ENCODE results near the gene HPCAL4. TPM values are rescaled to one million over a fixed set of nuclear protein-coding genes. Genes with fewer than 3 reads are reported as not detected.
A peak's percentile ranks its signal among the peaks of the same experiment; 100 is the strongest.

Gene HPCAL4
- under 1 TPM in 2 of 3 donors, not detected in 1; 0.04 to 0.13 TPM for polyA plus RNA-seq

DNA sequence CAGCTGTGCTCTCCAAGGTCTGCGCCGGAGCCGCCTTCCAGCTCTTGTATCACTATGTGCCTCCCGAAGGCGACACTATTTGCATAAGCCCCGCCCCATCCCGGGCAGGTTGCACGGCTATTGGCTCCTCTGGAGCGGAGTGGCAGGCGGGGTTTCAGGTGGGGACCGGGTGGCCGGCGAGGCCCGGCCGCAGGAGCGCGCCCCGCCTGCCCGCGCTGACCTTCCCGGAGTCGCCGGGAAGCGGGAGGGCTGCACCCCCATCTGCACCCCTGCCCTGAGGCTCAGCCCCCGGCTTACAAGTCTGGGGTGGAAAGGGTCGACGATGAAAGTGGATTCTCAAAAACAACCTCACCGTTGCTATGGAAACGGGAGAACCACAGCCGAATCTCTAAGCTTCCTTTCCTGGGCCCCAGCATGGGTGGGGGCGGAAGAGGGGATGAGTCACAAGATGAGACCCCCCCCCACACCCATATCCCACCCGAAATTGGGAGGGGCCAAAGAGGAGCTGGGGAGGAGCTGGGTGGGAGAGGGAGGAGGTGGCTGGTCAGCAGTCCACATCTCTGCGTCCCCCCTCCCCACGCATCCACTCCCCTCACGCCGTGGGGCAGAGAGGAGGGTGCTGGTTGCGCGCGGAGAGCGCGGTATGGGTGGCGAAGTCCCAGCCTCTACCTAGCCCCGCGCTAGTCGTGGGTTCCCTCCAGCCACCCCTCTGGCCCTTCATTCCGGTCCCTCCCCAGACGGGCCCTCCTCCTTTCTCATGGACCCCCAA lies at the start of gene HPCAL4:
TSS of gene HPCAL4 (minus strand) at position 51 of the 769 bp plus-strand sequence. CDS start 6,830 bp downstream, outside the sequence.
- H3K9me3 Mint-ChIP-seq = peaks cover 0 to 5% (median 0%) of the 10 kb centered on the region in 6 donors
- DNase-seq = peak; percentile 76 to 81 (median 81)
- peaks cover 8 to 23% (median 23%) of the 10 kb centered on the region in 3 donors for H3K27me3 Mint-ChIP-seq (ENCODE audit: low read depth in 3 of 3)
- H3K4me3 Mint-ChIP-seq = peak within 1 kb of the TSS; percentile 58 to 72 (median 66)
- no peak within 1 kb of the TSS for H3K27ac Mint-ChIP-seq
- H3K36me3 Mint-ChIP-seq = no peaks in the 10 kb centered on the region
- H3K4me1 Mint-ChIP-seq = peaks cover 5 to 13% of the 10 kb centered on the region in 2 donors

DNA sequence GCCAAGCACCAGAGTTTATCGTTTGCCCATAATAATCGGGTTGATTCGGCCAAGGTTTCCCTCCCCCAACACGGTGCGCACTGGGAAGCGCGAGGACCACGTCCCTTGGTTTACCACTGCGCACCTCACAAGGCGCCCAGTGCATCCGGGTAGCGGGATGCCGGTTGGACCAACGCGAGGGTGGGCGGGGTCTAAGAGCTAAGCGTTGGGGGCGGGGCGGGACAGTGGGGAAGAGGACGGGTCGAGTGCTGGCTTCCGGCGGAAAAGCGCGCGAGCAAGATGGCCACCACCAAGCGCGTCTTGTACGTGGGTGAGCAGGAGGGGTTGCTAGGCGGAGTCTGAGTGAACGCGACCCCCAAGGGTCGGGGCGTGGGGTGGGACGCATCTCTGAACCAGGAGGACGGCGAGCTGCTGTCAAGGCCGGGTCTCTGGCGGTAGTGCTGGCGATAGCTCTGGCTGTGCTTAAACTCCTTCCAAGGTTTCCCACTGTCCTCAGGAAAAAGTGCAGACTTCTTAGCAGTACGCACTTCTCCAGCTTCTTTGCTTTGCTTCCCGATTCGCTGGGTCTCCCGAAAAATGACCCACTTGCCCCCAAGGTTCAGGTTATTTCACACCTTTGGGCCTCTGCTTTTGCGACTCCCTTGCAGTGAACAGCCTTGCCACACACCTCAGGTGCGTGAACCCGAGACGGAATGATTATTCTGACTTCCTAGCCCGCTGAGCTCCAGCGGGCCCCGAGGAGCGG lies 47.6 kb upstream of the HPCAL4 start, which contains the start of gene PPIE:
TSS of gene PPIE (plus strand) at position 261 of the 745 bp plus-strand sequence. CDS start at position 280, 19 bp downstream.
- Mint-ChIP-seq H3K4me1 (peaks cover 54 to 63% of the 10 kb centered on the region in 2 donors), H3K36me3 (peaks cover 14 to 29% (median 14%) of the 10 kb centered on the region in 3 donors), H3K27ac (peak within 1 kb of the TSS; percentile 84 to 98 (median 94)), H3K9me3 (peaks cover 0 to 2% (median 0%) of the 10 kb centered on the region in 6 donors), H3K4me3 (peak within 1 kb of the TSS; percentile 96 to 98 (median 97)), H3K27me3 (ENCODE audit: low read depth in 3 of 3) (peaks cover 4 to 11% (median 7%) of the 10 kb centered on the region in 3 donors)
- DNase-seq = peak; percentile 75 to 82 (median 76)

DNA sequence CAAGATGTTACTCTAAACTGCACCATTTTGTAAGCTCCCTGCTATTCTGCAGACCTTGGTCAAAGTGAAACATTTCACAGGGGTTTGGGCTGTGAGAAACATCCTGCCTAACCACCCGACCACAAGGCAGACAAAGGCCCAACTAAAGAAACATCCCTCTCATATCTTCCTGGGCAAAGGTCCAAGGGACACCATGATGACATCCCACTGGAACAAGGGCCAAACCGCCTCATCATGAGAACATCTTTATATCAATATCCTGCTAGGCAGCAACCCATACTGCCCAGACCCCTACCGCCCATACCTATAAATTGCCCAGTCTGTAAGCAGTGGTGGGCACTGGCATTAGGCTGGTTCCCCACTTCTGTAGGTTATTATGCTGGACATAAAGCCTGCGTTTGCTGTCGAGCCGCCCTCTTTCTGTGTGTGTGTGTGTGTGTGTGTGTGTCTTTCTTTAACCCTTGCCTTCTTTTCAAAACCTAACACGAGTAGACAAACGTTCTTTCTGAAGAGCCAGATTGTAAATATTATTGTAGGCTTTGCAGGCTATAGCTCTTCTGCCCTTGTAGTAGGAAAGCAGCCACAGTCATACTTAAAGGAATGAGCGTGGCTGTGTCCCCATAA lies 46.4 kb upstream of the HPCAL4 start:
- H3K9me3 Mint-ChIP-seq = peaks cover 0 to 2% (median 0%) of the 10 kb centered on the region in 6 donors
- H3K4me3 Mint-ChIP-seq = peak overlapping the region; percentile 64 to 98 (median 97)
- H3K36me3 Mint-ChIP-seq = peaks cover 10 to 20% (median 10%) of the 10 kb centered on the region in 3 donors
- peaks cover 7 to 15% (median 7%) of the 10 kb centered on the region in 3 donors for H3K27me3 Mint-ChIP-seq (ENCODE audit: low read depth in 3 of 3)
- peak overlapping the region; percentile 84 to 96 (median 93) for H3K27ac Mint-ChIP-seq
- H3K4me1 Mint-ChIP-seq = peaks cover 51 to 63% of the 10 kb centered on the region in 2 donors
- peak; percentile 68 to 73 (median 68) for DNase-seq

DNA sequence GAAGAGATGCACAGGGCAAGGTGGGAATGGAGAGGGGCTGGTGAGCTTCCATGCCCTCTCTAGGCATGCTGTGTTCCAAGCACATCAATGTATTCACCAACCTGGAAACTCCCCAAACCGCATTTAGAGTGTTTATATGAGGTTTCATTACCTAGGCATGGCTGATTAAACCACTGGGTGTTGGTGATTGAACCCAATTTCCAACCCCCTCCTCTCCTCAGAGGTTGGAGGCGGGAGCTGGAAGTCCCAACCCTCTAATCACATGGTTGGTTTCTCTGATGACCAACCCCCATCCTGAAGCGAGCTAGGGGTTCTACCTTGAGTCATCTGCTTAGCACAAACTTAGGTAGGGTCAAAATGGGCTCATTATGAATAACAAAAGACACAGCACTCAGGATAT lies 44.5 kb upstream of the HPCAL4 start:
- Mint-ChIP-seq H3K36me3 (peaks cover 4% of the 10 kb centered on the region in 3 donors), H3K27ac (peak overlapping the region in 1 of 6 donors; percentile 70), H3K4me3 (no peak overlapping the region), H3K9me3 (peaks cover 0 to 2% (median 0%) of the 10 kb centered on the region in 6 donors), H3K4me1 (peaks cover 44 to 48% of the 10 kb centered on the region in 2 donors), H3K27me3 (ENCODE audit: low read depth in 3 of 3) (peaks cover 7 to 15% (median 7%) of the 10 kb centered on the region in 3 donors)
- DNase-seq = no peak

DNA sequence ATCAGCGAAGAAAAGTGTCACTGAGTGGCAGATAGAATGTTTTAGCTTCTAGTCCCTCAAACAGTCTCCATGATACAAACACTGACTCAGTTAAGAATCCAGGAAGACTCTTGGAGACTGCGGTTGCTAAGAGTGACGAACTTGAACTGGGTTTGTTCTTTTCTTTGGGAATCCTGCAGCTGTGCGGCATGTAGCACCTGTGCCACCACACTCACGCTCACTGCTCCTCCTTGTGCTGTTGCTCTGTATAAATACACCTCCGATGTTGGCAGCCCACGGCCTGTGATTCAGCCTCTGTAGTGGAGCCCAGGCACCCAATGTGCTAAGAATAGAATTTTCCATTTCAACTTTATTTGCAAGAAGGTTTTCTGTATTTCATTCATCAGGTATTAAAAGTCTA lies 41.9 kb upstream of the HPCAL4 start:
- peaks cover 0 to 9% (median 4%) of the 10 kb centered on the region in 3 donors for H3K36me3 Mint-ChIP-seq
- H3K27me3 Mint-ChIP-seq (ENCODE audit: low read depth in 3 of 3) = peaks cover 15 to 22% (median 20%) of the 10 kb centered on the region in 3 donors
- no peak overlapping the region for H3K4me3 Mint-ChIP-seq
- H3K9me3 Mint-ChIP-seq = peaks cover 0 to 2% (median 0%) of the 10 kb centered on the region in 6 donors
- peaks cover 23% of the 10 kb centered on the region in 2 donors for H3K4me1 Mint-ChIP-seq
- no peak for DNase-seq
- H3K27ac Mint-ChIP-seq = no peak overlapping the region

DNA sequence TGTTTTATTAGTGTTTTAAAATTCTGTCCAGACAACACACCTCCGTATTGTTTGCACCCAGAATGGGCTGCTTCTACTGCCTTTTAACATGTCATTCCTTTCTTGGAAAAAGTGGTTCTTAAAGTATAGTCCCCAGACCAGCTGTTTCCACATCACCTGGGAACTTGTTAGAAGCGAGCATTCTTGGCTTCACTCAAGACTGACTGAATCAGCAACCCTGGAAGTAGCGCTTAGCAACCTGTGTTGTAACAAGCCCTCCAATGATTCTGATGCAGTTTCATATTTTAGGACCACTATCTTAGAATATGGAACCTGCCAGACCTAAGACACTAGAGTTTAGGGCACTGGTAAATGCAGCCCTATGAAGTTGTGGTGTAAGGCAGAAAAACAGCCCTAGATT lies 41.5 kb upstream of the HPCAL4 start:
- Mint-ChIP-seq H3K27me3 (ENCODE audit: low read depth in 3 of 3) (peaks cover 15 to 24% (median 20%) of the 10 kb centered on the region in 3 donors), H3K27ac (no peak overlapping the region), H3K9me3 (peaks cover 0 to 2% (median 0%) of the 10 kb centered on the region in 6 donors), H3K36me3 (peaks cover 0 to 9% (median 4%) of the 10 kb centered on the region in 3 donors), H3K4me1 (peaks cover 20 to 23% of the 10 kb centered on the region in 2 donors), H3K4me3 (no peak overlapping the region)
- DNase-seq = no peak

DNA sequence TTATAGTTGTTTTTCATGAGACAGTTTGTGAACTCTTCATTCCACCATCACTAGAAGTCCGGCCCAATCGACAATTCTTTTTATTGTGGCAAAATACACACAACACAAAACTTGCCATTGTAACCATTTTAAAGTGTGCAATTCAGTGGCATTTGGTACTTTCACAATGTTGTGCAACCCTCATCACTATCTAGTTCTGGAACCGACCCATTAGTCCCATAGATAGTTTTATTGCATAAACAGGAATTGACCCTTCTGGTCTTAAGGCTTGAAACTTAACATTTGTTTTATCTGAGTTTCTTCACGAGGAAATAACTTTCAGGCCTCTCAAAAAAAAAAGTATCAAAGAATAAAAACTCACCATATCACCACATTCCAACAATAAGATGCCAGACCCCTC lies 38.6 kb upstream of the HPCAL4 start:
- Mint-ChIP-seq H3K27ac (no peak overlapping the region), H3K4me3 (no peak overlapping the region), H3K27me3 (ENCODE audit: low read depth in 3 of 3) (peaks cover 20 to 27% (median 21%) of the 10 kb centered on the region in 3 donors), H3K4me1 (peaks cover 6 to 14% of the 10 kb centered on the region in 2 donors), H3K36me3 (peaks cover 0 to 5% (median 0%) of the 10 kb centered on the region in 3 donors), H3K9me3 (no peaks in the 10 kb centered on the region)
- DNase-seq = no peak

DNA sequence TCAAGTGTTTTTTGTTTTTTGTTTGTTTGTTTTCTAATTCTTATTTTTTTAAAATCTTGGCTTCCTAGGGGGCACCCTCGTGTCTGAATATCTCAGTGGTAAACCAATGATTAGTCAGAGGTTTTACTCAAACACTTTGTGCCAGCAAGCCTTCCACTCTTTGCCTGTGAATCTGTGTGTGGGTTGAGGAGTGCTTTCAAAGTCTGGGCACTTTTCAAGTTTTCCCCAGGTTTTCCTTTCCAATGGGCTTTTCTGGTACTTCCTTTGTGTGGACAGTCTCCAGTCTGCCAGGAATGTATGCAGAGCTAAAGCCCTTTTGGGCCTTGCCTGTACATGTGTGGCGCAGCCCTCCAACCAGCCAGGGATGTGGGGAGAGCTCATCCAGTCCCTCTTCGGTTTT lies 37.8 kb upstream of the HPCAL4 start:
- Mint-ChIP-seq H3K4me3 (peak overlapping the region in 1 of 5 donors; percentile 9), H3K9me3 (no peaks in the 10 kb centered on the region), H3K27me3 (ENCODE audit: low read depth in 3 of 3) (peaks cover 19 to 29% (median 27%) of the 10 kb centered on the region in 3 donors), H3K36me3 (peaks cover 0 to 9% (median 0%) of the 10 kb centered on the region in 3 donors), H3K4me1 (peaks cover 6 to 14% of the 10 kb centered on the region in 2 donors), H3K27ac (no peak overlapping the region)
- no peak for DNase-seq

DNA sequence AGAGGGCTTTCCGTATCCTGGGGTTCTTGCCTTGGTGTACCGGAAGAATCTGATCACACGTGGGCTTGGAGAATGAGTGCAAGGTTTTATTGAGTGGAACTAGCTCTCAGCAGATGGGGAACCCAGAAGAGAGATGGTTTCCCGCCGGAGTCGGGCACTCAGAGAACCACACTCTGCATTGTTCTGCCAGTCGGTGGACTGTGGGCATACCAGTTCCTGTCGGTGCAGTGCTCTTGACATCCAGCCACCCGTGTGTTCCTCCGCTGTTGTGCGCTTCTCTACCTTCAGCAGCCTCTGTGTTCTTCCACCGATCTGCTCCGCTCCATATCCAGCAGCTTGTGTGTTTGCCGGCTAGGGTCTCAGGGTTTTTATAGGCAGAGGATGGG lies 36.7 kb upstream of the HPCAL4 start:
- H3K27ac Mint-ChIP-seq = peak overlapping the region in 1 of 6 donors; percentile 22
- peaks cover 6 to 14% of the 10 kb centered on the region in 2 donors for H3K4me1 Mint-ChIP-seq
- H3K27me3 Mint-ChIP-seq (ENCODE audit: low read depth in 3 of 3) = peaks cover 16 to 30% (median 23%) of the 10 kb centered on the region in 3 donors
- peak overlapping the region in 2 of 5 donors; percentile 14 to 56 for H3K4me3 Mint-ChIP-seq
- no peaks in the 10 kb centered on the region for H3K9me3 Mint-ChIP-seq
- peaks cover 0 to 9% (median 0%) of the 10 kb centered on the region in 3 donors for H3K36me3 Mint-ChIP-seq
- DNase-seq = no peak

DNA sequence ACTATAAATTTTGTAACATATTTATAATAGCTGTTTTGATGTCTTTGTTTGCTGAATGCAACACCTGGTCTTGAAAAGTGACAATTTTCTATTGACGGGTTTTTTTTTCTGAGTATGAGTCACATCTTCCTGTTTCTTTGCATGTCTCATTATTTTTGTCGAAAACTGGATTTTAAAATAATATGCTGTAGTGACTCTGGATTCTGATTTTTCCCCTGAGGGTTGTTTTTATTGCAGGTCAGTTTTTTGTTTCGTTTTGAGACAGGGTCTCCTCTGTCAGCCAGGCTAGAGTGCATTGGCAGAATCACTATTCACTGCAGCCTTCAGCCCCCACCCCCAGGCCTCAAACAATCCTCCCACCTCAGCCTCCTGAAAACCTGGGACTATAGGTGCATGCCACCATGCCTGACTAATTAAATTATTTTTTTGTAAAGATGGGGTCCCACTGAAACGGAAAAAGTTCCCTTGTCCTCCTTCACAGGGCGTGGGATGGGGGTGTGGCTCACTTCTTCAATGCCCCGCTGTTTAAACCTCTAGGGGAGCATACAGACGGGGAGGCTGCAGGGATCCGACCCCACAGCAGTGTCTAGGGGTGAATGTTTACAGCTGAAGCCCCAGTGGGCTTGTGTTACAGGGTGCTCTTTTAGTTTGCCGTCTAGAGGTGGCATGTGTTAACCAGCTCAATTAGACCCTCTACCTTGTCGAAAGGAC lies 36.1 kb upstream of the HPCAL4 start:
- Mint-ChIP-seq H3K36me3 (peaks cover 0 to 9% (median 0%) of the 10 kb centered on the region in 3 donors), H3K9me3 (no peaks in the 10 kb centered on the region), H3K27ac (no peak overlapping the region), H3K4me1 (peaks cover 6 to 14% of the 10 kb centered on the region in 2 donors), H3K4me3 (peak overlapping the region in 1 of 5 donors; percentile 41), H3K27me3 (ENCODE audit: low read depth in 3 of 3) (peaks cover 16 to 30% (median 23%) of the 10 kb centered on the region in 3 donors)
- no peak for DNase-seq

DNA sequence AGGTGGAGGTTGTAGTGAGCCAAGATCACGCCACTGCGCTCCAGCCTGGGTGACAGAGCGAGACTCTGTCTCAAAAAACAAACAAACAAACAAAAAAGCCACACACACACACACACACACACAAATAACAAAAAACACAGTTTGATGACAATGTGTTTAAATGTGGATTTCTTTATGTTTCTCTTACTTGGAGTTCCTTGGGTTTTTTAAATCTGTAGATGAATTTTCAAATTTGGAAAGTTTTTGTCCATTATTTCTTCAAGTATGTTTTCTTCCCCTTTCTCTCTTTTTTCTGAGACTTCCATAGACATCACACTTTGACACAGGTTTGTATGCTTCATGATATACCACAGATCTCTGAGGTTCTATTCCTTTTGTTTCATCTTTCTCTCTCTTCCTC lies 35.4 kb upstream of the HPCAL4 start:
- Mint-ChIP-seq H3K27ac (no peak overlapping the region), H3K36me3 (peaks cover 0 to 9% (median 0%) of the 10 kb centered on the region in 3 donors), H3K4me3 (no peak overlapping the region), H3K4me1 (peaks cover 6 to 14% of the 10 kb centered on the region in 2 donors), H3K9me3 (no peaks in the 10 kb centered on the region), H3K27me3 (ENCODE audit: low read depth in 3 of 3) (peaks cover 16 to 30% (median 23%) of the 10 kb centered on the region in 3 donors)
- DNase-seq = no peak

DNA sequence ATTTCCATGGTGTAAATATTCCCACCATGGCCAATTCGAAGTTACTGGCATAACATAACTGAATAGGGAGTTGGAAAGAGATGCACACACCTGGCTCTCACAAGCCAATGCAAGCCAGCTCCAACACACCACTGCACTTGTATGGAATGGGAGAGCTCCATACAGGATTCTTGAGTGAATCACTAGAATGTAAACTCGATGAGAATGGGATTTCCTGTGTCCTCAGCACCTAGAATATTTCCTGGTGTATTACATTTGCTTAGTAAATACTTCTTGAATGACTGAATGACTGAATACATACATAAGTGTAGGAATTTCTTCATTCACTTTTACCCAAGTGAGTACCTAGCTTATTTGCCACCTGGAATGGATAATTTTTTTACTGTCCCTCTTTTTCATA lies 31.3 kb upstream of the HPCAL4 start:
- DNase-seq = no peak
- no peak overlapping the region for H3K4me3 Mint-ChIP-seq
- H3K4me1 Mint-ChIP-seq = peaks cover 2 to 6% of the 10 kb centered on the region in 2 donors
- H3K27ac Mint-ChIP-seq = no peak overlapping the region
- H3K36me3 Mint-ChIP-seq = peaks cover 0 to 4% (median 0%) of the 10 kb centered on the region in 3 donors
- H3K27me3 Mint-ChIP-seq (ENCODE audit: low read depth in 3 of 3) = peaks cover 11 to 14% (median 12%) of the 10 kb centered on the region in 3 donors
- no peaks in the 10 kb centered on the region for H3K9me3 Mint-ChIP-seq
